Kidney (tissue), 14 donors: ENCODE results near the gene PDCD1LG2. TPM values are rescaled to one million over a fixed set of nuclear protein-coding genes. Genes with fewer than 3 reads are reported as not detected.
A peak's percentile ranks its signal among the peaks of the same experiment; 100 is the strongest.

Source experiments
- DNase-seq, 5 donors: peaks; one replicate each; pipeline ENCODE4 v3.0.0-alpha.2; 2013 to 2020
- FAIRE-seq: peaks from 2 replicates; lab custom pipeline; 2012; peaks lifted over from hg19 to GRCh38; lab: Jason Lieb, UNC
- H3K27ac ChIP-seq, 2 donors: one replicate each; pipeline ENCODE4 v1.7.0; 2013; ENCODE audit warnings: low read depth in 2 of 2, low read length in 2 of 2, inconsistent platforms in 1 of 2
- H3K27me3 ChIP-seq: one replicate; pipeline ENCODE4 v1.7.1; 2013; ENCODE audit warnings: low read length, inconsistent platforms; ENCODE audit not compliant: control insufficient read depth, insufficient read depth
- H3K36me3 ChIP-seq, 3 donors: one replicate each; pipeline versions ENCODE4 v1.7.0 to v1.7.1; 2013; ENCODE audit warnings: low read length in 3 of 3, control low read depth in 1 of 3, inconsistent platforms in 1 of 3; ENCODE audit not compliant: insufficient read depth in 3 of 3, control insufficient read depth in 2 of 3
- H3K4me1 ChIP-seq, 3 donors: one replicate each; pipeline versions ENCODE4 v1.7.0 to v1.7.1; 2013; ENCODE audit warnings: low read length in 3 of 3, inconsistent platforms in 1 of 3, low read depth in 1 of 3; ENCODE audit not compliant: control insufficient read depth in 2 of 3, insufficient read depth in 2 of 3
- H3K4me3 ChIP-seq, 3 donors: one replicate each; pipeline versions ENCODE4 v1.7.0 to v1.8.1; 2013; ENCODE audit warnings: low read length in 3 of 3, control low read depth in 1 of 3, inconsistent platforms in 1 of 3
- H3K9ac ChIP-seq, 3 donors: one replicate each; pipeline versions ENCODE4 v1.7.0 to v1.7.1; 2013; ENCODE audit warnings: low read length in 3 of 3, control low read depth in 1 of 3, inconsistent platforms in 1 of 3
- H3K9me3 ChIP-seq, 3 donors: one replicate each; pipeline versions ENCODE4 v1.7.0 to v1.7.1; 2013; ENCODE audit warnings: low read length in 3 of 3, control low read depth in 1 of 3, inconsistent platforms in 1 of 3; ENCODE audit not compliant: control insufficient read depth in 2 of 3, insufficient read depth in 1 of 3
- intact Hi-C: fragments of 100-400 bp; cut with DNase I; formaldehyde crosslinking; loops from one replicate; pipeline ENCODE4 v1.11.1; 2022
- polyA plus RNA-seq: library from polyadenylated mRNA; stranded (reverse); fragments of 350-450 nt; fragmentation: Illumina TruSeq; extraction: RNeasy Lipid Tissue Mini Kit (QIAGEN cat#74804); gene quantifications from one replicate; pipeline ENCODE4 v1.2.3, GENCODE V29; 2014; ENCODE audit warnings: low read depth, low replicate concordance; ENCODE audit not compliant: insufficient read depth
- total RNA-seq: library from RNA; stranded (reverse); fragmentation: NEBNext Ultra II Directional; extraction: Animal tissue kit (Norgen Biotek cat#: 25700); gene quantifications from one replicate; pipeline ENCODE4 v1.2.1, GENCODE V29; 2021
- TF ChIP-seq, protein P1 (sequence below): IDR thresholded peaks from 3 replicates; pipeline ENCODE4 v1.5.1; 2012; ENCODE audit warnings: mild to moderate bottlenecking, moderate library complexity, borderline replicate concordance; ENCODE audit not compliant: insufficient read depth; ENCODE audit errors: extremely low read depth
- donor health status: control.
- donor health status: control.
- donor health status: control.
- donor health status: control.
- donor health status: control.
- donor health status: DM: yes; HTN: yes; CAD: no.
- donor health status: Normal renal cell carcinoma (clear cell type).

Gene PDCD1LG2
- total and polyA plus RNA-seq, 2 donors from 2014 or later, result 1.5 to 2.4 TPM

DNA sequence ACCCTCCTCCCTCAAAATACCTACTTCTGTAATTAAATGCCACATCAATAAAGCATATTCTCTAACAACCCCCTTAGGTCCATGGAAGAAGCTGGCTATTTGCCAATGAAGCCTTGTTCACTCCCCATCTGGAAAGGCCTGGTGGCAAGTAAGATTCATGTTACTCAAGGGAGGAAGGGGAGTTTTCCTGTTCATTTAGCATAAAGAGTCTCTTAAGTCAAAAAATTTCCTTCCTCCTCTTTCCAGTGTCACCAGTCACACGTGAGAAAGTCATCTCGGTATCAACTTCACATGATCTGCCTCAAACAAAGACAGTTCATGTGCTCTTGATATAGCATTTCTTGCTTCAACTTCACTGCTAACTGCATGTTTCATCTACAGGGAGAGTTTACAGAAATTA, 85.8 kb downstream of the PDCD1LG2 start:
- H3K9ac ChIP-seq, result no peak overlapping the region
- H3K9me3 ChIP-seq, result no peaks in the 10 kb centered on the region
- H3K4me1 ChIP-seq, result no peaks in the 10 kb centered on the region
- no peak for FAIRE-seq
- peak in 2 of 5 donors; percentile 65 to 73 for DNase-seq
- TF ChIP-seq, protein P1, sequence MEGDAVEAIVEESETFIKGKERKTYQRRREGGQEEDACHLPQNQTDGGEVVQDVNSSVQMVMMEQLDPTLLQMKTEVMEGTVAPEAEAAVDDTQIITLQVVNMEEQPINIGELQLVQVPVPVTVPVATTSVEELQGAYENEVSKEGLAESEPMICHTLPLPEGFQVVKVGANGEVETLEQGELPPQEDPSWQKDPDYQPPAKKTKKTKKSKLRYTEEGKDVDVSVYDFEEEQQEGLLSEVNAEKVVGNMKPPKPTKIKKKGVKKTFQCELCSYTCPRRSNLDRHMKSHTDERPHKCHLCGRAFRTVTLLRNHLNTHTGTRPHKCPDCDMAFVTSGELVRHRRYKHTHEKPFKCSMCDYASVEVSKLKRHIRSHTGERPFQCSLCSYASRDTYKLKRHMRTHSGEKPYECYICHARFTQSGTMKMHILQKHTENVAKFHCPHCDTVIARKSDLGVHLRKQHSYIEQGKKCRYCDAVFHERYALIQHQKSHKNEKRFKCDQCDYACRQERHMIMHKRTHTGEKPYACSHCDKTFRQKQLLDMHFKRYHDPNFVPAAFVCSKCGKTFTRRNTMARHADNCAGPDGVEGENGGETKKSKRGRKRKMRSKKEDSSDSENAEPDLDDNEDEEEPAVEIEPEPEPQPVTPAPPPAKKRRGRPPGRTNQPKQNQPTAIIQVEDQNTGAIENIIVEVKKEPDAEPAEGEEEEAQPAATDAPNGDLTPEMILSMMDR, result no peak
- intact Hi-C loops, result no loop called here
- H3K36me3 ChIP-seq, result no peaks in the 10 kb centered on the region
- no peak overlapping the region for H3K4me3 ChIP-seq
- no peaks in the 10 kb centered on the region for H3K27me3 ChIP-seq
- no peak overlapping the region for H3K27ac ChIP-seq

DNA sequence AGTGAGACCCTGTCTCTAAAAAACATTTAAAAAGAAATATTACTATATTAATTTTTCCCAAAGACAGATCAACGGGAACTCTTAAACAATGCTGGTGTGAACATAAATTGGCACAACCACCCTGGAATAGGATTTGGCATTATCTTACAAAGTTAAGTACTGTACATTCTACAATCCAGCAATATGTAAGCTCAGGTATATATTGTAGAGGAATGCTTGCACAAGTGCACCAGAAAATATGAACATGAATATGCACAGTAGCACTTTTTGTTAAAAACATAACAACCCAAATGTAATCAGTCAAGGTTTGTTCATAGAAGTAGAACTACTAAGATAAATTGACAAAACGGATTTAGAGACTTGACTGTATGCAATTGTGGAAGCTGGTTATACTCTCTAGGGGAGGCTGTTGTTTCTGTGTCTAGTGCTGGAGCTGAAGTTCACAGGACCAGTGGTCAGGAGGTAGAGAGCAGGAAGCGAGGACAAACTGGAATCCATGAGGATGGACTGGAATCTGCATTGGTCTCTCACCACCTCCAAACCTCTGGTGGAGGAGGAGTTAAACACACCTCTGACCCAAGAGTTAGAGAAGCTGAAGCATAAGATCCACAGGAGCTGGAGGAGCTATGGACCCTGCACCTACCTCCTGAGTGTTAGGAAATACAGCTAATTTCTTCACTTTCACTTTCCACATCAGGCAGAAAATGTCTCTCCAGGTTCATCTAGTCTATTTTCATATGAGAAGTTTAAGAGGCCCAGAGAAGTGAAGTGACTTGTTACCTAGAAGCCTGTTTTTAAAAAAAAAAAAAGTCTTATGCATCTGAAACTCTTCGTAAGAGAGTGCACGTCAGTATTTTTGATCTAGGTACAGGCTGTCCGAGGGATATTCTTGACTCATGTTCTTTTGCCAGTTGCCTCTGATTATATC, 98.2 kb downstream of the PDCD1LG2 start:
- FAIRE-seq, result peak; percentile 21
- no peak for DNase-seq
- intact Hi-C loops, result no loop called here
- H3K9ac ChIP-seq, result peak overlapping the region in 1 of 3 donors; percentile 51
- peak overlapping the region in 2 of 3 donors; percentile 61 to 88 for H3K4me3 ChIP-seq
- H3K36me3 ChIP-seq, result no peaks in the 10 kb centered on the region
- TF ChIP-seq, protein P1, result no peak
- H3K9me3 ChIP-seq, result no peaks in the 10 kb centered on the region
- no peaks in the 10 kb centered on the region for H3K27me3 ChIP-seq
- H3K4me1 ChIP-seq, result peaks cover 0 to 4% (median 0%) of the 10 kb centered on the region in 3 donors
- peak overlapping the region in 1 of 2 donors; percentile 50 for H3K27ac ChIP-seq

GRCh38 chr9:5609226-5609596, 98.9 kb downstream of the PDCD1LG2 start:
- DNase-seq (no peak), FAIRE-seq (no peak)
- TF ChIP-seq, protein P1, result no peak
- Histone ChIP-seq H3K27ac (peak overlapping the region in 1 of 2 donors; percentile 50), H3K4me3 (peak overlapping the region in 2 of 3 donors; percentile 61 to 88), H3K27me3 (no peaks in the 10 kb centered on the region), H3K9me3 (no peaks in the 10 kb centered on the region), H3K36me3 (no peaks in the 10 kb centered on the region), H3K9ac (no peak overlapping the region), H3K4me1 (peaks cover 0 to 4% (median 0%) of the 10 kb centered on the region in 3 donors)
- intact Hi-C loops, result no loop called here
